Heart left ventricle (tissue), 13 donors: ENCODE measurements around the gene HS3ST3A1.

Source experiments
- POLR2A ChIP-seq, 2 donors: fragments of 450-650 bp; IDR thresholded peaks; one replicate each; pipeline ENCODE4 v1.6.1; 2017; ENCODE audit warnings: antibody characterized with exemption in 2 of 2, mild to moderate bottlenecking in 2 of 2, moderate library complexity in 2 of 2
- TF ChIP-seq, protein P1 (sequence below), 12 donors: fragments of 200-600 bp; sonication (generic) in 4 of 12; IDR thresholded peaks; one replicate each; pipeline versions ENCODE4 v1.5.0 to v1.8.0; 2018 to 2022; ENCODE audit warnings: antibody characterized with exemption in 12 of 12, mild to moderate bottlenecking in 5 of 12
- donor health status: ischemic (EF 13 %, LVEDD 7.1; RV severe dilation, severe dysfunction).
- donor health status: DM: no; HTN: yes; CAD: no.
- donor health status: DM: no; HTN: no; CAD: no.
- donor health status: ischemic (EF 25% LVEDD 6.9; RV normal size, moderate dysfunction).
- donor health status: ischemic (EF 25% LVEDD 5.7; RV mildly dilated, moderate dysfunction).
- donor health status: ischemic (EF 35%, LVEDD 5.7; RV mildly dilated, moderate dysfunction).
- donor health status: nonischemic (EF 11% LVEDD 7.7; RV severe dilation, severe dysfunction).
- donor health status: DM: yes; HTN: yes; CAD: no.
- donor health status: PGD.
- donor health status: ischemic (EF 29% LVEDD 5.4; RV normal size, mild dysfunction).
- donor health status: nonischemic (EF 23%, LVEDD 6.1; RV moderate dilation, normal function).

DNA sequence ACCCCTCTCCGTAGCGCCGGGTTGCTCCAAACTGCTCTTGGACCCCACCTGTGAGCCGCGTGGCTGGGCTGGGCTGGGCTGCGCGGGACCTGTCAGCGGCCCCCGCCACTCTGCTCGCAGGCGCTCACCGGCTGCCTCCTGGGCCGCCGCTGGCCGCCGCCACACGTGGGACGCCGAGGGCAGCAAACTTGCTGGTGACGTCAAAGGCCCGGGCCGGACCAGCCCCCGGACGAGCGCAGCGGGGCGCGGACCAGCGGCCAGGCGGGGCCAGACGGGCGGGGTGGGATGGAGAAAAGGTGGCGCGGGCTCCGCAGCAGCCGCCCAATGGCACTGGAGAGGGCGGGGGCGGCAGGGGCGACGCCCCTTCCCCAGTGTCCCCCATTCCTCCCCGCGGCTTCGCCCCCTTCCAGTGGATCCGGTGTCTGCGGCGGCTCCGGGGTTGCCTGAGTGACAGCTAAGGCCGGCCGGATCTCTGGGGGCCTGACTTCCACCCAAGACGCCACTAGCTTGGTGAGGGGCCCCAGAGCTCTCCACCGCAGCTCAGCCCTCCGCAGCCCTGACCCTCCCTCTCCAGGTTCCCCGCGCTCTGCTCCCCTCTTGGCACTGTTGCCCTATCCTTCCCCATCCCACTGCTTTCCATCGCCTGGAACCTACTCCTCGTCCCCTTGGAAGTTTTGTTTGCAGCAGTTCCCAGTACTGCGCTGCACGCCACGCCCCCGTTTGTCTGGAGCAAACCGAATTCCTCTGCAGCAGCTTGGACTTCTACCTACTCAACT lies at the start of gene HS3ST3A1:
- TF ChIP-seq, protein P1, sequence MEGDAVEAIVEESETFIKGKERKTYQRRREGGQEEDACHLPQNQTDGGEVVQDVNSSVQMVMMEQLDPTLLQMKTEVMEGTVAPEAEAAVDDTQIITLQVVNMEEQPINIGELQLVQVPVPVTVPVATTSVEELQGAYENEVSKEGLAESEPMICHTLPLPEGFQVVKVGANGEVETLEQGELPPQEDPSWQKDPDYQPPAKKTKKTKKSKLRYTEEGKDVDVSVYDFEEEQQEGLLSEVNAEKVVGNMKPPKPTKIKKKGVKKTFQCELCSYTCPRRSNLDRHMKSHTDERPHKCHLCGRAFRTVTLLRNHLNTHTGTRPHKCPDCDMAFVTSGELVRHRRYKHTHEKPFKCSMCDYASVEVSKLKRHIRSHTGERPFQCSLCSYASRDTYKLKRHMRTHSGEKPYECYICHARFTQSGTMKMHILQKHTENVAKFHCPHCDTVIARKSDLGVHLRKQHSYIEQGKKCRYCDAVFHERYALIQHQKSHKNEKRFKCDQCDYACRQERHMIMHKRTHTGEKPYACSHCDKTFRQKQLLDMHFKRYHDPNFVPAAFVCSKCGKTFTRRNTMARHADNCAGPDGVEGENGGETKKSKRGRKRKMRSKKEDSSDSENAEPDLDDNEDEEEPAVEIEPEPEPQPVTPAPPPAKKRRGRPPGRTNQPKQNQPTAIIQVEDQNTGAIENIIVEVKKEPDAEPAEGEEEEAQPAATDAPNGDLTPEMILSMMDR (IDR thresholded peaks at IDR 0.05) = no peak
- TF ChIP-seq POLR2A (IDR thresholded peaks at IDR 0.05) = peak in 1 of 2 donors; percentile 25
